HG03575 (cell line): ENCODE data around the gene NFKBIE.

ENCODE experiments used
- ATAC-seq: cut with Tn5 transposase; IDR thresholded peaks from one replicate; pipeline ENCODE4 v1.9.1; 2021; ENCODE audit not compliant: unreplicated experiment, insufficient number of reproducible peaks, low FRiP score; ENCODE audit errors: extremely low read depth

NFKBIE gene

DNA sequence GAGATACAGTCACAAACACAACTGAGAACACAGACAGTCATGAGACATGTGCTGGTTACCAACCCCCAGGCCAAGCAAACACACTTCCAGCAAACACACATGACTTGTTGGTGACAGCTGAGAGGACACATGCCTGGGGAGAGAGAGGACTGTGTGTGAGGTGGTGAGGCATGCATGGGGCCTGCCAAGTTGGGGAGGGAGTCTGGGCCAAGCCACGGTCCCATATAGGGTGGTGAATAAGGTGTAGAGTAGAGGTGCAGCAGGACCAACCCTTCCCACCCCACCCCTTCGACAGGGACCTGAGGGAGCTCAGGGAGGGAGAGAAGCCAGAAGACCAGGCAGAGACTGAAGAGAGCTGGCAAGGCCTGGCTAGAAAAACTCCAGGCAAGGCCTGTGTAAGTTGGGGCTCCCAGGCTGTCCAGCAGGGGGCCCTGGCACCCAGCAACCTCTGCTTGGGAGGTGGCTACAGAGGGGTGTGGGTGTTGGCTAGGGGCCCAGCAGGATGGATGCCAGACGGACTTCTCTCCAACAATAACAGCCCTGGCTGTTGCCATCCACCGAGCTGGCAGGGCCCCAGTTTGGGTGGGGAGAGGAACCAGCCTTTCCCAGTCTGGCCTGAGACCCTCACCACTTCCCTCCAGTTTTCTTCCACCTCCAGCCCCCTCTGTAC is 43.9 kb downstream of the NFKBIE start:
- ATAC-seq: no peak

DNA sequence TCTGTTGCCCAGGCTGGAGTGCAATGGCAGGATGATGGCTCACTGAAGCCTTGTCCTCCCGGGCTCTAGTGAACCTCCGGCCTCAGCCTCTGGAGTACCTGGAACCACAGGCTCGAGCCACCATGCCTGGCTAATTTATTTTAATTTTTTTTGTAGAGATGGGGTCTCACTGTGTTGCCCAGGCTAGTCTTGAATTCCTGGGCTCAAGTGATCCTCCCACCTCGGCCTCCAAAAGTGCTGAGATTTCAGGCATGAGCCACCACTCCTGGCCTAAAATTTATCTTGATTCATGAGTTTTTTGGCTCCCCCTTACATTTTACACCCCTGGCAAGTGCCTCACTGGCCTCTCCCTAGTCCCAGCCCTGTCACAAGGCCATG is 44.4 kb downstream of the NFKBIE start:
- no peak for ATAC-seq

GRCh38 chr6:44219815-44220784 is 45.3 kb downstream of the NFKBIE start:
- ATAC-seq: no peak

DNA sequence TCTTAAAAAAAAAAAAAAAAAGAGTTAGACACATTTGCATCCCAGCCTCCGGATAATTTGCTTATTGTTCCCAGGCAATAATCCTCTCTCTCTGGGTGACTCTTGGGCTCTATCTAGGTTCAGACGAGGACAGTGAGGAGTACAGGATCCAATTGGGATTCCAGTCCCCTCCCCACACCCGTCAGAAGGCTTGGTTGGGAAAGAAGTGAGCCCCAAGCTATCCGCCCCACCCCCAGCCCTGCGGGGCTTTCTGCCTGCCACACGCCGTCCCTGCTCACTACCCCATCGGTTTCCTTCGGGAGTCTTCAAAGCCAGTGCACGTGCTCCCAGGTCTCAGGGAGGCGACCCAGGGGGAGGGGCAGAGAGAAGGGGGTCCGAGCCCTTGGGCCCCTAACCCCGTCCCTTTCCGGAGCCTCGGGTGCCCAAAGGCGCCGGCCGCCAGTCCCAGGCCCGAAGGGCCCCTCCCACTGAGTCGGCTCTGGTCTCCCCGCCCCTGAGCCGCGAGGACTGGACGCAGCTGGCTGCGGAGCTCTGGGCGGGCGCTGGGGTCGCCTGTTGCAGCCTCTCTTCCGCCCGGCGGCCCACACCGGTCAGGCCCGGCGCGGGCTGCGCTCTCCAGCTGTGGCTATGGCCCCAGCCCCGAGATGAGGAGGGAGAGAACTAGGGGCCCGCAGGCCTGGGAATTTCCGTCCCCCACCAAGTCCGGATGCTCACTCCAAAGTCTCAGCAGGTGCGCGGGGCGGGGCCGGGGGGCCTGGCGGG is 46.1 kb downstream of the NFKBIE start:
- no peak for ATAC-seq

DNA sequence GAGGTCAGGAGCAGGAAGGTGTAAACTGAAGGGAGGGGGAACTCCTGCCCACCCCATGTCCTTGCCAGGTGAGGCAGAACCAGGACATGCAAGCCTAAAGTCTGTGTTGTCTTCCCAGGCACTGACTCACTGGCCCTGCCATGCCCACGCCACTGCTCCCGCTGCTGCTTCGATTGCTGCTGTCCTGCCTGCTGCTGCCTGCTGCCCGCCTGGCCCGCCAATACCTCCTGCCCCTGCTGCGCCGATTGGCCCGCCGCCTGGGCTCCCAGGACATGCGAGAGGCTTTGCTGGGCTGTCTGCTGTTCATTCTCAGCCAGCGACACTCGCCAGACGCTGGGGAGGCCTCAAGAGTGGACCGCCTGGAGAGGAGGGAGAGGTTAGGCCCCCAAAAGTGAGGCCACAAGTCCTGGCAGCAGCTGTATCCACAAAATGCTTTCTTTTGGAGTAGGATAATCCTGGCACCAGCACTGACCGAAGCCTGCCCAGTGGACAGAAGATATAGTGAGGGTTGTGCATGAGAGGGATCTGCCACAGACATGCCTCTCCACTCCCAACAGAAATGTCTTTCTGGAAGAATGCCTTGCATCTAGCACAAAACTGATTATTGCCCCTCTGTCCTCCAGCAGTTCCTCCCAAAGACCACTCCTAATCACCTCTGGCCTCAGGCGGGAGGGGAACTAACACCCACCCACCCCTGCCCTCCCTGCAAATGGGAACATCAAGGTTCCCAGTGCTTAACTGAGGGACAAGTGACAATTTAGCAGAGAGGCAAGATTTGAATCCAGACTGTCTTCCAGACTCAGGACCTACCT is 47.8 kb downstream of the NFKBIE start:
- ATAC-seq: no peak

GRCh38 chr6:44216677-44217331 is 48.5 kb downstream of the NFKBIE start, which contains the start of gene MYMX:
MYMX (plus strand) TSS chr6:44216926; CDS start chr6:44217472, 546 bp downstream.
- ATAC-seq: no peak

DNA sequence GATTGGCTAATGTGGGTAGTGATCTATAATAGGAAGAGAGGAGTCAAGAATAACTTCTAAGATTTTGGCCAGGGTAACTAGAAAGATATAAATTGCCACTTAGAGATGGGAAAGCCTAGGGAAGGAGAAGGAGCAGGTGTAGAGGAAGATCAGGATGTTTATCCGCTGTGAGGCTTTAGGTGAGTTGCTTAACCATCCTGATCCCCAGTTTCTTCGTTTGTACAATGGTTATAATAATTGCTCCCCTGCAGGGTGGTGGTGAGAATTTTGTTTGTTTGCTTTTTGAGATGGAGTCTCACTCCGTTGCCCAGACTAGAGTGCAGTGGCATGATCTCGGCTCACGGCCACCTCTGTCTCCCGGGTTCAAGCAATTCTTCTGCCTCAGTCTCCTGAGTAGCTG is 51.0 kb downstream of the NFKBIE start:
- no peak for ATAC-seq

GRCh38 chr6:44211284-44211683 is 54.1 kb downstream of the NFKBIE start:
- no peak for ATAC-seq
